Middle frontal gyrus (tissue), 1 donor: ENCODE data around the gene ABCA7.

Source experiments
- DNase-seq: peaks from one replicate; pipeline ENCODE4 v3.0.0-alpha.2; 2015; ENCODE audit warnings: low spot score; ENCODE audit errors: extremely low spot score

ABCA7 gene, protein sequence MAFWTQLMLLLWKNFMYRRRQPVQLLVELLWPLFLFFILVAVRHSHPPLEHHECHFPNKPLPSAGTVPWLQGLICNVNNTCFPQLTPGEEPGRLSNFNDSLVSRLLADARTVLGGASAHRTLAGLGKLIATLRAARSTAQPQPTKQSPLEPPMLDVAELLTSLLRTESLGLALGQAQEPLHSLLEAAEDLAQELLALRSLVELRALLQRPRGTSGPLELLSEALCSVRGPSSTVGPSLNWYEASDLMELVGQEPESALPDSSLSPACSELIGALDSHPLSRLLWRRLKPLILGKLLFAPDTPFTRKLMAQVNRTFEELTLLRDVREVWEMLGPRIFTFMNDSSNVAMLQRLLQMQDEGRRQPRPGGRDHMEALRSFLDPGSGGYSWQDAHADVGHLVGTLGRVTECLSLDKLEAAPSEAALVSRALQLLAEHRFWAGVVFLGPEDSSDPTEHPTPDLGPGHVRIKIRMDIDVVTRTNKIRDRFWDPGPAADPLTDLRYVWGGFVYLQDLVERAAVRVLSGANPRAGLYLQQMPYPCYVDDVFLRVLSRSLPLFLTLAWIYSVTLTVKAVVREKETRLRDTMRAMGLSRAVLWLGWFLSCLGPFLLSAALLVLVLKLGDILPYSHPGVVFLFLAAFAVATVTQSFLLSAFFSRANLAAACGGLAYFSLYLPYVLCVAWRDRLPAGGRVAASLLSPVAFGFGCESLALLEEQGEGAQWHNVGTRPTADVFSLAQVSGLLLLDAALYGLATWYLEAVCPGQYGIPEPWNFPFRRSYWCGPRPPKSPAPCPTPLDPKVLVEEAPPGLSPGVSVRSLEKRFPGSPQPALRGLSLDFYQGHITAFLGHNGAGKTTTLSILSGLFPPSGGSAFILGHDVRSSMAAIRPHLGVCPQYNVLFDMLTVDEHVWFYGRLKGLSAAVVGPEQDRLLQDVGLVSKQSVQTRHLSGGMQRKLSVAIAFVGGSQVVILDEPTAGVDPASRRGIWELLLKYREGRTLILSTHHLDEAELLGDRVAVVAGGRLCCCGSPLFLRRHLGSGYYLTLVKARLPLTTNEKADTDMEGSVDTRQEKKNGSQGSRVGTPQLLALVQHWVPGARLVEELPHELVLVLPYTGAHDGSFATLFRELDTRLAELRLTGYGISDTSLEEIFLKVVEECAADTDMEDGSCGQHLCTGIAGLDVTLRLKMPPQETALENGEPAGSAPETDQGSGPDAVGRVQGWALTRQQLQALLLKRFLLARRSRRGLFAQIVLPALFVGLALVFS (N-terminal part only)

GRCh38 chr19:1039646-1040475 lies at the start of gene ABCA7:
Gene ABCA7 (plus strand): TSS chr19:1040107. CDS start chr19:1041362, 1,255 bp downstream.
- DNase-seq, result peak; percentile 85

DNA sequence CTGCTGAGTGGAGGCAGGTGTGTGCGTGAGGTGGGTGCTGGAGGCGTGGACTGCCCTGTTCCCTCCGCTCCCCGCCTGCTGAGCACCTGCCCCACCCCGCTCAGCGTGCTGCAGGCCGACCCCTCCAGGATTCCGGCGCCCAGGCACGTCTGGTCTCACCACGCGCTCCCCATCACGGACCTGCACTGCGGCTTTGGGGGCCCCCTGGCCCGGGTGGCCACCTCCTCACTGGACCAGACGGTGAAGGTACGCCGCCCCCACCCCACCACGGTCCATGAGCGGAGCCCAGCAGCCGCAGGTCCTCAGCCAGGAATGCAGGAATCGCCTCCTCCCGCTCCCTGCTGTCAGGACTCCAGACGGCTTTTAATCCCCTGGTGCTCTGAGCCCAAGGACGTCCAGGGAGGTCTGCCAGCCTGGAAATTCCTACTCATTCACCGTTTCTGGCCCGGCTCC lies 49.8 kb upstream of the ABCA7 start:
- DNase-seq, result no peak

DNA sequence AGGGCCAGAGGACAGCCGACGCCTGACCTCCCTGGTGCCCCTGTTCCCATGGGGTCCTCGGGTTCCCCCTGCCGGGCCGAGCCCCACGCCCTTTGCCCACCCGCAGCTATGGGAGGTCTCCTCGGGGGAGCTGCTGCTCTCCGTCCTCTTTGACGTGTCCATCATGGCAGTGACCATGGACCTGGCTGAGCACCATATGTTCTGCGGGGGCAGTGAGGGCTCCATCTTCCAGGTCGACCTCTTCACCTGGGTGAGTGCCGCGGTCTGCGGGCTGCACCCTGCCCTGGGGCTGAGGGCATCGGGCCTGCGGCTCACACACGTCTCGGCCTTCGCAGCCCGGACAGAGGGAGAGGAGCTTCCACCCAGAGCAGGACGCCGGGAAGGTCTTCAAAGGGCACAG lies 49.2 kb upstream of the ABCA7 start:
- no peak for DNase-seq

GRCh38 chr19:991174-991931 lies 48.6 kb upstream of the ABCA7 start:
- no peak for DNase-seq

DNA sequence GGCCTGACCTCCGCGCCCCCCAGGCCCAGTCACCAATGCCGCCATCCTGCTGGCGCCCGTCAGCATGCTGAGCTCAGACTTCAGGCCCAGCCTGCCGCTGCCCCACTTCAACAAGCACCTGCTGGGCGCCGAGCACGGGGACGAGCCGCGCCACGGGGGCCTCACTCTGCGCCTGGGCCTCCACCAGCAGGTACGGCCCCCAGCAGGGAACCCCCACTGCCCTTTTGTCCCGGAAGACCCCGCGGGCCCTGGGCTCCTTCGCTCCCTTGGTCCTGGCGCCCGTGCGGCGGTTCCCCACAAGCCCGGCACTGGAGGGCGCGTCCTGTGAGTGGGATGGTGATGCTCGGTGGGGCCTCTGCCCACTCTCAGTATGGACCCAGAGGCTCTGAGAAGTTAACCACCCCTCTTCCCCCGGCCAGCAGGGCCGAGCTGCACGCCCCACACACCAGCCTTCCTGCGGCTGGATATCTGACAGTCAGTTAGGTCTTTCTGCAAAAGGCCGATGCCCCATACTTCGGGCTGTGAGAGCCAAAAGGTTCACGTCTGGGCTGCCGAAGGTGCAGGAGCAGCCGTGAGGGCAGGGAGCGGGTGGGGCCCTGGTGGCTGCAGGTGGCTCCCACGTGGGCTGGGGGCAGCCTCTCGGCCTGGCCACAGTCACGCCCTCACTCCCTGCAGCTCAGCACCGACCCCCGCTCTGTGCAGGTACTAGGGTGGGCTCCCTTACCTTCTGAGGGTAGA lies 47.8 kb upstream of the ABCA7 start:
- no peak for DNase-seq

GRCh38 chr19:992670-993055 lies 47.2 kb upstream of the ABCA7 start:
- DNase-seq, result no peak

- no peak for DNase-seq
Measured at GRCh38 chr19:993361-993830, 46.5 kb upstream of the ABCA7 start.

GRCh38 chr19:993831-994393 lies 46.0 kb upstream of the ABCA7 start:
- DNase-seq, result no peak

DNA sequence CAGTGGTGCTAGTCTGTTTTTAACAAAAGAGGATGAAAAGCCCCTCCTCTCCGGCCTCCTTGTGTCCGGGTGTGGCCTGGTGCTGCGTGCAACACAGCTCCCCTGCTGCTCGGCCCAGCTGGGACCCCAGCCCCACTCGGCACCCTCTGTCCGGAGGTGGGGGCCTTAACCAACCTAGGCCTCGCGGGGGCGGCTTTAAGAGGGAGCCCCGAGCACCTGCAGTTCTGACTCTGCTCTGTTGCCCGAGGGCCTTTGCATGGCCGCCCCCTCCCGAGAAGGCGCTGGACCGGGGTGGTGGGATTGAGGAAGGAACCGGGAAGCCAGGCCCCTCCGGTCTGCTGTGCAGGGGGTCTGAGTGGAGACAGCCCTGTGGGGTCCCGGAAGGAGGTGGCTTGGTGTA lies 45.4 kb upstream of the ABCA7 start:
- no peak for DNase-seq

DNA sequence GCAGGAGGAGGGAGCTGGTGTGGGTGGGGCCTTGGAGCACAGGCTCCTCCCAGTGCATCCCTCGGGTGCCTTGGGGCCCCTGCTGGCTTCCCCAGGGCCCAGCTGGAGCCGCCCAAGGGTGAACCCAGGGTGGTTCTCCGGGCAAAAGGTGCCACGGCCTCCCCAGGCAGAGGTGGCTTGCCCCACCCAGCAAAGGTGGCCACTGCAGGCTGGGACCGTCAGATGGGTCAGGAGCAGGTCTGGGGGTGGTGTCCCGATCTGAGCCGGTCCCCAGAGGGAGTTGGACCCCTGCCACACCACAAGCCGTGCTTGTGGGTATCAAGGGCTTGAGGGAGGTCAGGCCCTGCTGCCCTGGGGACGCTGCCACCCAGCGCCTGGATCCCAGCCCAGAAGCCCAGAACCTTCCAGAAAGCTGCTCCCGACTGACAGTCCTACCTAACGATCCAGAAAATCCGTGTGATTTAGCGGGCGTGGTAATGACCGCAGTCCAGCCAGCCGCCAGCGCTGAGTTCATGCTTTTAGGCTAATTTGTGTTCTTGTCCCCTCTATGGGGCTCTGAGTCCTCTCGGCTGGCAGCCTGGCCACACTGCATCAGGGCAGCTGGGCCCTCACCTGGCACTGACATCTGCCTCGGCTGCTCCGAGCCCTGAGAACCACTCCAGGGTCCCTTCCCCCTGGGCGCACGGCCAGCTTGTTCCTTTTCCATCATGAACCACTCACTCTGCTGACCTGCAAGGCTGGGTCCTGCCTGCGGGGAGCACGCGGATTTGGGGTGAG lies 44.7 kb upstream of the ABCA7 start:
- no peak for DNase-seq

DNA sequence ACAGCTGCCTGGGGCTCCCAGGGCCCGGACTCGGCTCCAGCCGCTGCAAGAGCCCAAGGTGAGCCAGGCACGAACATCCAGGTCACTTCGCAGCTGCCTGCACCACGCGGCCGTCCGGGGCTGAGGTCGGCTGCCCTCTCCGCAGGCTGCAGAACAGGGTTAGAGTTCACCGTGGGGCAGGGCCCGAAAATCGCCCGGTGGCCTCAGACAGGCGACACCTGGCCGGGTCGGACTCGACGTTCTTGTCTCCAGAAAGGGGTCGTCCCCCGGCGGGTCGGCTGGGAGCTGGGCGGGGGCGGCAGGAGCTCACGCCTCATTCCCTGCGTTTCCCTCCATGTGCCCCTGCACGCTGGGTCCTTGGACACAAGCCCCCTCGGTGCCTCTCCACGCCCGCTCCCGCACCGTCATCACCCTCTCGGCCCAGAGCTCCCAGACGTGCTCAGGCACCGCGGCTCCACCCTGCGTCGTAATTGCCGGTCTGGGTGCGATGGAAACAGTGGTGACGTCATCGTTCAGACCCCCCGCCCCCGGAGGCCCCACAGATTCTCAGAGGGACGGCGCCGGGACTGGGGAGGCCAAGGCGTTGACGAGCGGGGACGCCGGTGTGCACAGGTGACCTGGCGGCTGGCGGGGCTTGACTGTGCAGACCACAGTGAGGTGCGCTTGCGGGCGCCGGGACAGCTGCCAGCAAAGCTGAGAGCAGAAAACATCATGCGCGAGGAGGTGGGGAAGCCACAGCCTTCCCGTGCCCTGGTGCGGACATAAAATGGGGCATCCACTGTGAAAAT lies 43.7 kb upstream of the ABCA7 start:
- DNase-seq, result no peak

DNA sequence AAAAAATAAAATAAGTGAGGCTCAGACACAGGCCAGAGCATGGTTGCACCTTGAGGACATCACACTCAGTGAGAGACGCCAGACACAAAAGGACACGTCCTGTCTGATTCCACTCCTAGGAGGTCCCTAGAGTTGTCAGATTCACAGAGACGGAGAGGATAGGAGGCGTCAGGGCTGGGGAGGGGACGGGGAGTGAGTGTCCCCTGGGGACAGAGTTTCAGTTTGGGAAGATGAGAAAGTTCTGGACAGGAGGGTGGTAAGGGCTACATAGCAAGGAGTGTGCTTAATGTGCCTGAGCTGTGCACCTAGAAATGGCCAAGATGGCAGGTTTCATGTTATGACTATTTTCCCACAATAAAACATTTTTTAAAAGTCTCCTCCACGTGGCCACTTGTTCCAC lies 41.8 kb upstream of the ABCA7 start:
- DNase-seq, result no peak

- DNase-seq, result no peak
Measured at GRCh38 chr19:999379-999719, 40.6 kb upstream of the ABCA7 start.

DNA sequence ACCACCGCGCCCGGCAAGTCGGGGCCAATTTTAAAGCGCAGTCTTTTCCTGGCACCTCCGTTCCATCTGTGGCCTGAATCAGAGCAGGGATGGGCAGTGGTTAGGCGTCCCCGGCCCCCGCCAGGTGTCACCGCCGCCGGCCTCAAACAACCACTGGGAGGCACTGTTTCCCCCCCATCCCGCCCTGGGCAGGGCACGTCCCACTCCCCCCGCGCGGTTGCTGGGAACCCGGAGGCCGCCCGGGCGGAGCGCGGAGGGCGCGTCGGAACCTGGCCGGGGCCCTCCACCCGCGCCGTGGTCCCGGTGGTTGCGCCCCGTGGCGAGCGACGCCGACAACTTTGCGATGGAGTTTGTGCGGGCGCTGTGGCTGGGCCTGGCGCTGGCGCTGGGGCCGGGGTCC lies 39.8 kb upstream of the ABCA7 start, which contains the start of gene GRIN3B:
GRIN3B (plus strand) TSS at position 325 of the 400 bp plus-strand sequence; CDS start at position 344, 19 bp downstream.
- DNase-seq, result no peak

DNA sequence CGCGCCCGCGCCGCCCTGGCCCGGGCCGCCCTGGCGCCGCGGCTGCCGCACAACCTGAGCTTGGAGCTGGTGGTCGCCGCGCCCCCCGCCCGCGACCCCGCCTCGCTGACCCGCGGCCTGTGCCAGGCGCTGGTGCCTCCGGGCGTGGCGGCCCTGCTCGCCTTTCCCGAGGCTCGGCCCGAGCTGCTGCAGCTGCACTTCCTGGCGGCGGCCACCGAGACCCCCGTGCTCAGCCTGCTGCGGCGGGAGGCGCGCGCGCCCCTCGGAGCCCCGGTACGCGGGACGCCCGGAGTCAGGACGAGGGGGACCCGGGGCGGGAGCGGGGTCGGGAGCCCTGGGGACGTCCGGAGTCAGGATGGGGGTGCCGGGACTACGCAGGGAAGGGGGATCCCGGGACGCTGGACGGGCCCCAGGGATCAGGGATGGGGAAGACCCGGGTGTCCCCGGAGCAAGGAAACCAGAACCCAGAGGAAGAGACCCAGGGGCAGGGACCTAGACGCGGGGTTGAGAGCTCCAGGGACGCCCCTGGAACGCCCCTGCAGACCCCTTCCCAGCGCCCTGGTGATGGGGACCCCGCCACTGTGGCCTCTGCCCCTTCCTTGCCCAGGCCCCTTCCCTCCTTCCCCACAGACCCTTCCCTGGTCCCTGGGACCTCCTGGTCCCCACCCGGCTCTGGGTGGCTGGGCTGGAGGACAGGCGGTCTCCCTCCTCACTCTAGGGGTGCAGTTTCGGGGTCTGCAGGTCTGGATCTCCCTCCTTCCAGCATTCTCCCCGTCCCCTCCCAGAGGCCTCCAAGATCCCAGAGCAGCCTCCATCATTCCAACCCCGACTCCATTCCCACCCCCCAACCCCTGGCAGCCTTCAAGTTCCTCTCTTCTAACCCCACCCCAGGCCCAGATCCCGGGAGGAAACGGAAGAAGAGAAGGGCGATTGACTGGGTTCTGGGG lies 39.0 kb upstream of the ABCA7 start:
- DNase-seq, result no peak

GRCh38 chr19:1001538-1002166 lies 38.3 kb upstream of the ABCA7 start:
- no peak for DNase-seq
